Measurements from ENCODE around the gene CBX1.

- TF ChIP-seq NFIC (IDR thresholded peaks at IDR 0.05; ENCODE audit: low read length) = no peak
- TF ChIP-seq AGO1 (IDR thresholded peaks at IDR 0.05; ENCODE audit: low read depth, low read length, poor library complexity, severe bottlenecking) = no peak
- TF ChIP-seq MAFF (IDR thresholded peaks at IDR 0.05; ENCODE audit: low read depth, low read length) = no peak
- no peak for TF ChIP-seq NCOR1 (IDR thresholded peaks at IDR 0.05; ENCODE audit: borderline replicate concordance, low read length)
- no peak for TF ChIP-seq FOXM1 (CRISPR knock-in tag; IDR thresholded peaks at IDR 0.05)
Observed at GRCh38 chr17:48068491-48068961, 32.8 kb downstream of the CBX1 start.
